ENCODE results near the gene CDHR3.

The CDHR3 gene

DNA sequence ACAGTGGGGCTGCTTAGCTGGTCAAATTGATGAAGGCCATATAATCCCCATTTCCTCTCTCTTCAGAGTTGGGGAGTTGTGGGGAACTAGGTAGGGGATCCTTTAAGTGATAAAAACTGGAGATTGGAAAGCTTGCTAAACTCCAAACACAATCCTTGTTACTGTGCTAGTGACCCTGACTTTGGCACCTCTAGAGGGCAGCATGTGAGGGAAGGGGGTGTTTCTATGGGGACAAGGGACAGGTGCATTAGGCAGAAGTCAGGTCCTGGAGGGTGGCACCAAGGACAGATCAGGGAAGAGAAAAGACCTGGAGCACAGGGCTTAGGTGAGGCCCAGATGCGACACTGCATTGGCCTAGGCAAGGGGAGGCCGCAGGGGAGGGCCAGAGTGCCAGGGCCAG is 66.9 kb downstream of the CDHR3 start:
- DNase-seq: no peak

DNA sequence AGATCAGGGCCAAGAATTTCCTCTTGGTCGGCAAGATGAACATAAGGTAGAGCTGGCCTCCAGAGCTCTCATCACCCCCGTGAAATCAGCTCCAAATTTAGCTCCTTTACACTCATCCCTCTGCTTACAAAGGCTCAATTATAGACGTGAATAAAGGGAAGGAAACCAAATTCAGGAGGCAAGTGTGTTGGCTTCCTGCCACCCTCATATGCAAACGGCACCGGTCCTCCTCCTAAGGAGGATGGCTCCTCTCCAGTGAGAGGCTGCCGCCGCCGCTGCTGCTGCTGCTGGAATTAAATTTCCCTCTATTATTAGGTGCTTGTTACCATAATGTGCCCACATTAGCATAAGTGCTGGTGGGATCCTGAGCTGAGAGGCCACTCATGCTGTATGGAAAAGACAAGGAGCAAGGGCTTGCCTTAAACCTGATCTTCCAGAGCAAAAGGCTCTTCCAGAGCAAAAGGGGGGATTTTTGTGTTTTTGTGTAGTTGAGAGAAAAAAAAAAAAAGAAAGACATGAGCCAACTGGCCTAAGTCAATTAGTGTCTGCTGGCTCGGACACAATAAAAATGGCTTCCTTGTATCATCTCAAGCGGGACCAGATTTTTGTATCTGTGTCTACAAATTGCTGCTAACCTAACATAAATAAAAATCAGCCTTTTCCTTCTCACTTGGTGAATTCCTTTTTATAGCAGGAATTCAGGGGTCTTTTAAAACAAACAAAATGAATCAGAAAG is 68.4 kb downstream of the CDHR3 start:
- peak; percentile 57 for DNase-seq

- DNase-seq: no peak
Measured at GRCh38 chr7:106032295-106032694, 69.2 kb downstream of the CDHR3 start.

DNA sequence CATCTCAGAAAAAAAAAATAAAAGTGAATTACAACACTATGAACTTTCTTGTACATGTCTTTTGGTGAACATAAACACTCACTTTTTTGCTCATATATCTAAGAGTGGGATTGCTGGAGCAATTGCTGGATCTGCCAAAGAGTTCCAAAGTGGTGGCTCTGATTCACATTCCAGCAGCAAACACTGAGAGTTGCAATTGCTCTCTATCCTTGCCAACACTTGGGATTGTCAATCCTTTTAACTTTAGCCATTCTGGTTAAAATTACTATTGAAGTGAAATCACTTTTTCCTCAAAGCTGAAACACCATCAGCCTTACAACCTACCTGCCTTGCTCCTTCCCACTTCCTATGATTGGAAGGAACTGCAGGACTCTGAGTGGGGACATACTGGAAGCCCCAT is 70.7 kb downstream of the CDHR3 start:
- no peak for DNase-seq

DNA sequence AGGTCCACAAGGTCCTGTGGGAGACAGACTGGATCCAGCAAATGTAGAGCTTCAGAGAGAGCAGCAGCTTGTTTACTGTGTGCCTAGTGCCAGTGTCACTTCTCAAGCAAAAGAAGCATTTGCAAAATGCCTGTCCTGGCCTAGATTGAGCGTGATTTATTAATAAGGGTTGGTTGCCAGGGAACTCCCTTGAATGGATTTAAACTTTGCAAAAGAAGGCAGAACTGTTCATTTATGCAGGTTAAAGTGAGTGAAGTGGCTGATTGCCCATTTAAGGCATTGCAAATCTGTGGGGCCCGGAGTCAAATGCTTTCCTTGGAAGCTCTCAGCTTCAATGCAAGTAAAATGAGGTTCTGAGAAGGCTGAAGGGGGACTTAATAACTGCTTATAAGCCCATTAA is 71.3 kb downstream of the CDHR3 start:
- DNase-seq: no peak

DNA sequence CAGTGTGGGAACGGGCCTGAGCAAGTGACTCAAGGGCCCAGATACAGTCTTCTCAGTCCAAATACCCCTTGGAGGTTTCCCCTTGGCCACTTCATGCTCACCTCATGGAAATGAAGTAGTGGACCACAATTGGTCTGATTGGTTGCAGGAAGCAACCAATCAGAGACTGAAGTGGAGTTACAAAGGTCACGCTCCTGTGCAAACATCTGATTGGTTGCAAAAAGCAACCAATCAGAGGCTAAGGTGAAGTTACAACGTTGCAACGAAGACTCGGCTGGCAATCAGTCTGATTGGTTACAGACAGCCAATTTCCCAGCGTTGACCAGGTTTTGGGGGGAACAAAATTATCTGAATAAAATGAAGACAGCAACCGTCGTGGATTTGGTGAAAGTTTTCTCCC is 72.5 kb downstream of the CDHR3 start:
- no peak for DNase-seq

DNA sequence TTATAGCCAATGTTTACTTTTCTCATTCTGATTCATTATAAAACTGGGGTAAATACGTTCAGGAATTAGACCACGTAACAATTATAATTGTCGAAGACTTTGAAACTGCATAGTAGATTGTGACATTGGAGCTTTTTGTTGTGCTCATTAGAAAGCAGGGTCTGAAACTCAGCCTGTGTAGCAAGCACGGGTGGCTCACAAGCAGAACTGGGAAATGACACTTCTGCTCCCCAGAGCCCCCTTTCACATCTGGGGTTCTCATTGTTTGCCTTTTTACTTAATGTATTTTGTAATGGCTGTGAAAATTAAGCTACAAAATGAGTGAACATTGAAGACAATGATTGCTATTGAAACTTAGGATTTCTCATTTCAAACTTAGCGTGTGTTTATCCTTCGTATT is 72.9 kb downstream of the CDHR3 start:
- no peak for DNase-seq

DNA sequence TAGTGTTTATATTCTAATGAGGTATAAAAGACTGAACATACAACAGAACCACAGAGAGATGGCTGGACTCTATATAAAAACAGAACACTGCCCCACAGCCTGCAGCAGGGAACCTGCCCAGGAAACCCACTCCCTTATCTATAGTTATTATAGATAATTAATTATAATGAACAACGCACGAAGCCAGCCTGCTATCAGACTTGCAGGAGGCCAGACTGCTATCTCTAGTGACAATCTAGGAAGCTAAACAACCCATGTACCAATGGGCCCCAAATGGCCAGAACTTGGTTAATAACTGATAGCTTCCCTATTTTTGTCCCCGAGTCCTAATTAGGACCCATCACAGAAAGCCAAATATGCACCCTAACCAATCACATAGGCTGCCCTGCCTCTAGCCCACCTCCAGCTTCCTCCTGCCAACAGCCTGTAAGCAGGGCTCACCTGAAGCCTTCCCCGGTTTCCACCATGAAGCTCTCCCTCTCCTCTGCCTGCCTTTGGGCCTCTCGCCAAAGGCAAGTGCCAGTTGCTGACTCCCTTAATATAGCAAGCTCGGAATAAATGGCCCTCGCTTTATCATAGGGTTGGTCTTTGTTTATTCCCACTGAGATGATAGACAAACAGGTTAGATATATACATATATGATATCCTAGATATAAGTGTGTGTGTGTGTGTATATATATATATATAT is 74.6 kb downstream of the CDHR3 start:
- DNase-seq: no peak

- DNase-seq: no peak
Measured at GRCh38 chr7:106038289-106038688, 75.2 kb downstream of the CDHR3 start.

DNA sequence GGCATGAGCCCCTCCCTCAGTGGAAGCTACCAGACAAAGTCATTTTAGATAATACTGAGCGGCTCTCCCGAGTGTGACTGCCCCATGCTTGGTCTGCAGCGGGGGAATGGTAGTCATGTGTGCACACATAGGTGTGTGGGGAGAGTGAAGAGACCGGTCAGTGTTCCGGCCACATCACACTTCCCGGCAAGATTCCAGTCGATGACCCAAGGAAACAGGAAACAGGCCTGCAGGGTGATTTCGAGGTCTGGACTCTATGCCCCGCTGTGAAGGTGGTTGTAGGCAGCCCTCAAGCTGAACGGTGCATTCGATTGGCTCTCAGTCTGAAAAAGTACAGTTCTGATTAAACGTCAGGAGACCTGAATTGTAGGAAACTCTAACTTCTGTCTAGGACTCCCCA is 75.9 kb downstream of the CDHR3 start:
- no peak for DNase-seq

- peak; percentile 53 for DNase-seq
Measured at GRCh38 chr7:106039486-106040060, 76.5 kb downstream of the CDHR3 start.

DNA sequence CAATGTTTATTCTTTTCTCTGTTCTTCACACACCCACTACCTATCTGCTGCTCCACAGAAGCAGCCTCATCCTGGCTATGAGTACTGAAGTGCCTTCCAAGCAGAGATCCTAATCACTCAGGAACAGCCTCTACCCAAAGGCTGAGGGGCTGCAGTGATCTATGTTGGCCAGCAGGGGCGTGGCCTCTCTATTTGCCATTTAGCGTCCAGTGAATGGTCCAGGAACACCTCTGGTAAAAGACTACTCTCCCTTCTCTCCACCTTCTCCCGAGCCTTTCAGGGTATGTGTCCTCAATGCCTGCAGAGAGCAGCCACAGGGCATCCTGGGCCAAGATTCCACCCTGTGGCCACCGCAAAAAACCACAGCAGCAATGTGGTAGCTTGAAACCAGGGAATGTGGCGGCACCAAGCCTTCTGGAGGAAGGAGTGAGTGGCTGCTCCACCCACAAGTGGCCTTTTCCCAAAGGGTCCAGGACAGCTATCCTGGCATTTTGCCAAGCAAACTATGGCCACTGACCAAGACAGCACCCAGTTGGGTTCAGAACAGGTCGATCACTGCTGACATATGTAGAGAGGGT is 78.2 kb downstream of the CDHR3 start:
- peak; percentile 54 for DNase-seq

DNA sequence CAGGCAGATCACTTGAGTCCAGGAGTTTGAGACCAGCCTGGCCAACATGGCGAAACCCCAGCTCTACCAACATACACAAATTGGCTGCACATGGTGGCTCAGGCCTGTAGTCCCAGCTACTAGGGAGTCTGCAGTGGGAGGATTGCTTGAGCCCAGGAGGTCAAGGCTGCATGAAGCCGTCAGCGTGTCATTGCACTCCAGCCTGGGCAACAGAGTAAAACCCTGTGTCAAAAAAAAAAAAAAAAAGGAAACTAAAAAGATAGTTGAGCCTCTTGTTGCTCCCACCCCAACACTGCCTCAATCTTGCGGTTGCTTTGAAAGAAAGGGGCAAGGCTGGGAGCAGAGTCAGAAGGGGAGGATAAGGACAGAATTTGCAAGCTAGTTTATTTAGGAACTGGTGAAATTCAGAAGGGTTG is 79.1 kb downstream of the CDHR3 start:
- DNase-seq: no peak

- no peak for DNase-seq
Measured at GRCh38 chr7:106045139-106045538, 82.1 kb downstream of the CDHR3 start.

DNA sequence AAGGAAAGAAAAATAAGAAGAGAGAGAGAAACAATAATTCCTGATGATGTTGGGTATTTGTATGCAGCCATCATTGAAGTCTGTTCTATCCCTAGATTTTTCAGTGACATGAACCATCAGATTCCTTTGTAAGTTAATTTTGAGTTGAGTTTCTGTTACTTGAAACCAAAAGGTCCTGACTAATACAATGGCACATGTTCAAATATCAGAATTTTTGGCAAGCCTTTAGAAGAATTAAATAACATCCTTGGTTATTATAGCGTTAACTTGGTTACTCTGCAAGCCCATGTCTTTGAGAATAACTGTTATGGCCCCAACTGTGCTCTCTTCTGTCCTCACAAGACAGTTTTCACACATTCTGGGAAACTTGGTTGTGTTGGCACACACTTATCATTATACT is 82.5 kb downstream of the CDHR3 start:
- no peak for DNase-seq

- DNase-seq: no peak
Measured at GRCh38 chr7:106047184-106047583, 84.1 kb downstream of the CDHR3 start.

- DNase-seq: peak; percentile 98
Measured at GRCh38 chr7:106047818-106048705, 85.0 kb downstream of the CDHR3 start.

GRCh38 chr7:106048706-106049020 is 85.6 kb downstream of the CDHR3 start:
- DNase-seq: no peak

DNA sequence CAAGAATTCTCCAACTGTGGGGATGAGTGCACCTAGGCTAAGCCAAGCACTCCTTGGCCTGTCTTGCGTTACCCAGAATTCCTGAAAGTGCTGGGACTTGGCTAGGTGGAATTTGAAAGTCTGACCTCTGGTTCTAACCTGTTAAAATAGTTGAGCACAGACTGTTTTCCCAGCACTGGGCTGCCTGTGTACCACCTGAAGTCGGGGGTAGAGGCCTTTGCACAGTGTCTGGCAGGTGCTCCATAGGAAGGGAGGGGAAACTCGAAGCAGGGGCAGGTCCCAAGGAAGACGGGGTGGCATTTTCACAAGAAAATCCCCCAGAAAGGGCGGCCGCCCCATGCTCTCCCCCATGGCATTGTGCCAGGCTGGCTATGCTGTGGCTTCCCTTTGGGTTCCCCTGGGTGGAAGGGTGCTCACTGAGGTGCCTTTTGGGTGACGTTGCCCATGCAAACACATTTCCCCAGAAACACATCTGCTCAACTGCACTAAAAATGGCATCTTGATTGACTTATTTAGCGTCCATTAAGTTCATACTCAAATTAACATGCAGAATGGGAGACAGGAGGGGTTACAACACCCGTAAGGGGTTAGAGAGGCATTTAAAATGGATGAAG is 86.2 kb downstream of the CDHR3 start:
- no peak for DNase-seq

GRCh38 chr7:106050002-106050745 is 87.1 kb downstream of the CDHR3 start:
- no peak for DNase-seq

DNA sequence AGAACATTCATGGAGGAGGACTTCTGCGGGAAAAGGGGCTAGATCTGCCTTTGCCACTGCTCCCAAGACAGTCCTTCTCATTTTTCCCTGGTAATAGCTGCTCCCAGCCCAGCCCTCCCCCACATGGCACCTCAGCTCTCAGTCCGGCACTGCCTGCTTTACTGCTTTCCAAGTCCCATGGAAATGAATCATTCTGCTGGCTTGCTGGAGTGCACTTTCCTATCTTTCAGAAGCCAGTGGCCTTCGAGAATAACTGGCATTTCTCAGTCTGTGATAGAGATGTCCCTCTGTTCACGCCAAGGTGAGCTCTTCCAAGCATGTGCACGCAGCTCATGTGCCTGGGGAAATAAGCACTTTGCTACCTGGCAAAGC is 87.7 kb downstream of the CDHR3 start:
- DNase-seq: no peak

DNA sequence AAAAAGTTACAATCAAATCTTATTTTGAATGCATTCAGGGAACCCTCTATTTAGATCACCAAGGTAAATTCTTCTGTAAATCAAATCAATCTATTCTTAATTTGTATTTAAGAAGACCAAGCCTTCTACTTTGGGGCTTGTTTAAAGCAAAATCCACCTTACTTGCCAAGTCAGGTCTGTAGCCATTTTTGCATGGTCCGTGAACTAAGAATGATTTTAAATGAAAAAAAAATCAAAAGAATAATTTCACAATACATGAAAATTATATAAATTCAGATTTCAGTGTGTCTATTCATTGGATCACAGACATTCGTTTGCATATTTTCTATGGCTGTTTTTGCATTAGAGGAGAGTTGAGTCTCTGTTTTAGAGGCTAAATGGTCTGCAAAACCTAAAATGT is 89.6 kb downstream of the CDHR3 start:
- no peak for DNase-seq
